ENCODE results near the gene DUSP7.
A peak's percentile ranks its signal among the peaks of the same experiment; 100 is the strongest.

DNA sequence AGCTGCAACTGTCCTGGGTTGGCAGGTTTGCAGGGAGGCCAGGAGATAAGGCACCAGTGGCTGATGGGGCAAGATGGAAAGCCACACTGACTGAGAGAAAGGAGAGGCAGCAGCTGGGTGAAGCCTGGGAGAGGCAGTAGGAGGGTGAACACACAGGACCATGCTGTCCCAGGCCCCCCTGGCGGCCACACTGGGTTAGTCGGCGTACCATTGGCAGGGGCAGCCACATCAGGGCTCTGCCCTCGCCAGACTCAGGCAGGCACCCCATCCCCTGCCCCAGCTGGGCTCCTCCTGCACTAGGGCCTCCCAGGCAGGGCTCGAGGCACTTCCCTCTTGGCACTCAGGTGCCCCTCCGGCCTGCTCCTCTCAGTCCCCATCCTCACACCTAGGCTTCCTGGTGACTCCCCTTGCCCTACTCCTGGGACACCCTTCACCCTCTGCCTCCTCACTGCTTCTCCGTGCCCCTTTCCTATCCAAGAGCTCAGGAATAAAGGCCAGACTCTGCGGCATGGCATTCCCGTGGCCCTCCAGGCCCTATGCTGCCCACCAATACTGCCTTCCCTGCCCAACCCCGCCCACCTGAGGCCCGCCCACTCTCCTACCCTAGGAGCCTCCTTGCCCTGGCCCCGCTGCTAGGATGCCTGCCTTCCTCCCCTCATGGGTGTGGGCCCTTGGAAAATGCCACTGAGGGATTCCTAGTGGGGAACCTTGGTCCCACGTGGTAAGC is 28.7 kb upstream of the DUSP7 start:
- TF ChIP-seq CTCF (conservative IDR thresholded peaks at IDR 0.05 in 1 of 2, IDR thresholded peaks at IDR 0.05 in 1 of 2; ENCODE audit: extremely low read depth in 1 of 2, insufficient read depth in 1 of 2, low read depth in 1 of 2, low read length in 2 of 2) = peak in 1 of 2 donors; percentile 6
- no peak for TF ChIP-seq EZH2 (IDR thresholded peaks at IDR 0.05; ENCODE audit: borderline replicate concordance, low read length)
